ENCODE results near the gene STK33.
A peak's percentile ranks its signal among the peaks of the same experiment; 100 is the strongest.

The STK33 gene

DNA sequence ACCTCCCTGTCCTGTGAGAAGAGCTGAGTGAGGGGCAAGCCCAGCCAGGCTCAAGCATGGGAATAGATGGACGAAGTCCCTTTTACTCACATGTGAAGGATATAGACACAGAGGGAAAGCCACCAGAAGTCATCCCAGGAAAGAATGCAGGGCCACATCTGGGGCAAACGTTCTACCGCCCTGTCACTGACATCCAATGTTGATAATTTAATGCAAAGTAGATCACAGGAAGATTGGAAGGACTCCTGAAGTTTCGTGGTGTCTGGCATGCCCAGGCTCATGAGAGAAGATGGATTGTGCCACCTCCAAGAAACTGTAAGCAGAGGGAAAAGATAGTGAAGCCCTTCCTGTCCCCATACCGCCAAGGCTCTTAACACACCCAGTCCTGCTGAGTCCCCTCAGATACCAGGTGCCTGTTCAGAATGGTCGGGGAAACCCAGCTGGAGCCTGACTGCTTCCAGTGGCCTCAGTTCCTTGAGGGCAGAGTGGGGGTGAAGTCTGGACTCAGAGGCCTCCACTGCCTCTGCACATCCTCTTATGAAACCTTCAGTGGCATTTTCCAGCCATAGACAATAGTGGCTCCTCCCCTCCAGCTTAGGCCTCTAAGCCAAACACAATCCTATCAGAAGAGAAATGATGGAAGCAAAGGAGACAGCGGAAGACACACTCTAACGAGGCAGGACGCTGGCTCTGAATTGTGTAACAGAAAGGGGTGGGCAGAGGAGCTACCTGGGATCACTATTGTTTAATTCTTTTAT, 7.5 kb upstream of the STK33 start:
- no peak for DNase-seq

DNA sequence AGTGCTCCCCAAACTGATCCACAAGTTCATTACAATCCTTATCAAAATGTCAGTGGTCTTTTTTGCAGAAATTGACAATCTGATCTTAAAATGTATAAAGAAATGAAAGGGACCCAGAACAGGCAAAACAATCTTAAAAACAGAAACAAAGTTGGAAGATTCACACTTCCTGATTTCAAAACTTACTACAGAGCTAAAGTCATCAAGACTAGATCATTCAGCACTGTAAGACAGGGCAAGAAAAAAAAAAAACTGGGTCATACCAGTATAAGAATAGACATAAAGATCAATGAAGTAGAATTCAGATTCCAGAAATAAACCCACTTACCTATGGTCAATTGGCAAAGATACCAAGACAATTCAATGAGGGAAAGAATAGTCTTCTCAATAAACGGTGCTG, 4.5 kb upstream of the STK33 start:
- DNase-seq: no peak

DNA sequence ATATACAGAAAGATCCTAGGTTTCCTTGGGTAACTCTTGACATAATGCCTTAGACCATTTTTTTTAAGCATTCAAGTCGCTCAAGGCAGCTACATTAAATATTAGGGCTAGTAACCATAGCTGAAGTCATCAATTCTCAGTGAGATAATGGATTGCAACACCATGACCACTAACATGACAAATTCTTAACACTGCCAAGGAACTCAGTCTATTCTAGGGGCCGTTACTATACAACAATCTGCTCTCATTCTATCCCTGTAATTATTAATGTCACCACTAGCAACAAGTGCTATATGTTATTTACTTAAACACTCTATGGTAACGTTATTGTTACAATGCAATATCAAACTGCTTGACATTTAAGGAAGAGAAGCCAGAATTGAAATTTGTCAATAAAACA, 3.2 kb upstream of the STK33 start:
- no peak for DNase-seq

DNA sequence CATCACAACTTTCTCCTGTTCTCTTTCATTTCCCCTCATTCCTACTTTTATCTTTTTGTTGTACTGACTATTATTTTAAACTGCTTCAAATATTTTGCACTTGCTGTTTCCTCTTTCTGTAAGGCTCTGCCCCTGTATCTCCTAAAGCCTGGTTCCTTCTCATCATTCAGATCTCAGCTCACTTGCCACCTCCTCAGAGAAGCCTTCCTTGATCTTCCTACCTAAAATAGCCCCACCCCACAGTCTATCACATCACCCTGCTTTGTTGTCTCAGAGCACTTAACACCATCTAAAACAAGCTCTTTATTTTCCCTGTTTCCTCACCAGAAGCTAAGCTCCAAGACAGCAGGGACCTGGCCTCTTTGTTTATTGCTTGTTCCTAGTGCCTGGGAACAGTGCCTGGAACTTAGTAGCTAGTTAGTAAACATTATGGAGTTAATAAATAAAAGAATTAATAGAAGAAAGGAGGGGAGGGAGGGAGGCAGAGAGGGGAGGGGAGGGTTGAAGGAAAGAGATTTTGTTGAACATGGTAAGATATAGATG, 2.5 kb upstream of the STK33 start:
- DNase-seq: no peak

DNA sequence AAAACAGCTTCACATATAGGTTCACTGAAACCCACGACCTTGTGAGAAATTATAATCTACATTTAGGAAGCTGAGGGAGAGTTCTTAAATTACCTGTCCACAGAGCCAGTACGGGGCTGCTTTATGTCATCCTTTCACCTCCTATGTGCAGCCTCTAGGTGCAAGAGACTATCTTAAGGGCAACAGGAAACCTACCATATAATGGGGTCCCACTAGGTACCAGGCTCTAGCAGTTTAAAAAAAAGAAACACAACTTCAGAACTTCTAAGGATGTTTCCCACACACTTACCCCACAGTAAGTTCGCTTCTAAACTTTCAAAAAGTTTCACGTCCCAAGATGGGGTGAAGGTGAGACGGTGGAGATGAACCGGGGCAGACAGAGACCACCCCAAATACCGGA, 573 bp downstream of the STK33 start:
- no peak for DNase-seq

DNA sequence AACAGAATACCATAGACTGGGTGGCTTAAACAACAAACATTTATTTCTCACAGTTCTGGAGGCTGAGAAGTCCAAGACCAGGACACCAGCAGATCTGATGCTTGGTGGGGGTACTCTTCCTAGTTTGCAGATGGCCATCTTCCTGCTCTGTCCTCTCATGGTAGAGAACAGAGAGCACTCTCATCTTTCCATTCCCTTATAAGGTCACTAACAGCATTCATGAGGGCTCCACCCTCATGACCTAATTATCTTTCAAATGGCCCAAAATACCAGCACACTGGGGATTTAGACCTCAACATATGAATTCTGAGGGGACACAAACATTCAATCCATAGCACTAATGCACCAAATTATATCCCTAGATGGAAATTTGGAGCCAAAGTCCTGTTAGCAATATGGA, 6.1 kb downstream of the STK33 start:
- no peak for DNase-seq

DNA sequence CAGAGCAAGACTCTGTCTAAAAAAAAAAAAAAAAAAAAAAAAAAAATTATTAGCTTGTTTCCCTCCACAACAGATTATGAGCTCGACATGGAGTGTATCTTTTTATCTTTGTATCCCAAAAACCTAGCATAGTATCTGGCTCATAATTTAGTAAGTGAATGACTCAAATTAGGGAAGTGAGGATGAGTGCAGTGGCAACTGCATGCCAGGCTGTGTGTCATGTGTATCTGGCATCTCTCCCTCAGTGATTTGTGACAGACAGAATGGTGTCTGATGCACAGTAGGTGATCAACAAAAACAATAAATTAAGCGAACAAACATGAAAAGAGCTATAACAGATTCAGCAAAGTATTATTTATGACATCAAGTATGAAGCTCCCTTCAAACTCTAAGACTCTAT, 7.2 kb downstream of the STK33 start:
- DNase-seq: no peak

DNA sequence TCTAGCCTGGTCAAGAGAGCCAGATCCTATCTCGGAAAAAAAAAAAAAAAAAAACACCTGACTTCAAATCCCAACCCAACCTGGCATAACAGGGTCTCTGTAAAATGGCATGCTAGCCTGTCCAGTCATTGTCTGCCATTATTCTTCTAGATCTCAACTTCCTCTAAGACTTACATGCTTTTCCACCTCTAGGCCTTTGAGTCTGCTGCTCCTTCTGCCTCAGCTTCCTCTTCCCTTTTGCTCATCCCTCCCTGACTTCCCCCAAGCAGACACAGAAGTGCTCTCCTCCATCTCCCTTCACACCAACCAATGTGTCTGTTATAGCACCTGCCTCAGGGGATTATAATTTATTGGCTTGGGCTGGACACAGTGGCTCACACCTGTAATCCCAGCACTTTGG, 7.8 kb downstream of the STK33 start:
- no peak for DNase-seq

DNA sequence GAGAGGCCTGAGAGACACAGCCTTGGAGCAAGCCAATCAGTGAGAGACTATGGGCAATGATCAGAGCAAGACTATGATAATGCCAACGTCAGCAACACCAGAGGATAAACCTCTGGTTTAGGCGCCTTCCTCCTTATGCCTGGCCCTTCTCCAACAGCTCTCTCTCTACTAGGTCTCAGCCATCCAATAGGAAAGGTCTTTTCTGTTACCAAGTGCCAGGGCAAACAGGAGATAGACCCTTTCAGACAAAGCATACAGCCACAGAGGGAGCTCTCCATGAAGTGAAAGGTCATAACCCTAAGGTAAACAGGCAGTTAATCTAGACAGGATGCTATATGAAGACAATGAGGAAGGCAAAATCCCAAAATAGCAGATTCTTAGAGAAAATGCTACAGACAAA, 9.5 kb downstream of the STK33 start:
- no peak for DNase-seq

DNA sequence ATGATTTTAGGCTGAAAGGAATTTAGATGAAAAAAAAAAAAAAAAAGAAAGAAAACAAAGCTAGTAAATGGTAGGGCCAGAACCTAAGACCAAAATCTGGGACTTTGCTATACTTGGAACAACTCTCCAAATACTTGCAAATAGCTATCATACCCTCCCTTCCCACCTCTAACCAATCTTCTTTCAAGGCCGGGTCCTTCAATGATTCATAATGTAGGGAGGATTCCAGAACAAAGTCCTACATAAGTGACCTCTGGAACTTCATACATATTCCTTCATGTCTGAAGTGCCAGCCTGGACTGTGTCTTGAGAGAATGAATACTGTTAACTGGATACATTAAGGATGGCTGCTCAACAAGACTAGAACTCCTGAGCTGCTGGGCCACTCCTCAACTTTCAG, 9.9 kb downstream of the STK33 start:
- no peak for DNase-seq

DNA sequence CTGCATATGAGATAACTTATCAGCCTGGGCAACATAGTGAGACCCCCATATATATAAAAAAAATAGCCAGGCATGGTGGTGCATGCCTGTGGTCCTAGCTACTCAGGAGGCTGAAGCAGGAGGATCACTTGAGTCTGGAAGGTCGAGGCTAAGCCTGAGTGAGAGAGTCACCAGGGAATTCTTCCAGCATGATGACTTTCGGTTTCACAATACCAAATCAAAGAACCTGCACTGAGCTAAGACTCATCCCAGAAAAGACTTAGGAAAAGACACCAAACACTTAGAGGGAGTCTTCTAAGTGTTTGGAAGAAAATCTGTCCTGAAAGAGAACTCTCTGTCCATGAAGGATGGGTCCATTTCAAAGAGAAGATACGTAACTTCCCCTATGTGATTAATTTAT, 12.7 kb downstream of the STK33 start:
- DNase-seq: no peak

DNA sequence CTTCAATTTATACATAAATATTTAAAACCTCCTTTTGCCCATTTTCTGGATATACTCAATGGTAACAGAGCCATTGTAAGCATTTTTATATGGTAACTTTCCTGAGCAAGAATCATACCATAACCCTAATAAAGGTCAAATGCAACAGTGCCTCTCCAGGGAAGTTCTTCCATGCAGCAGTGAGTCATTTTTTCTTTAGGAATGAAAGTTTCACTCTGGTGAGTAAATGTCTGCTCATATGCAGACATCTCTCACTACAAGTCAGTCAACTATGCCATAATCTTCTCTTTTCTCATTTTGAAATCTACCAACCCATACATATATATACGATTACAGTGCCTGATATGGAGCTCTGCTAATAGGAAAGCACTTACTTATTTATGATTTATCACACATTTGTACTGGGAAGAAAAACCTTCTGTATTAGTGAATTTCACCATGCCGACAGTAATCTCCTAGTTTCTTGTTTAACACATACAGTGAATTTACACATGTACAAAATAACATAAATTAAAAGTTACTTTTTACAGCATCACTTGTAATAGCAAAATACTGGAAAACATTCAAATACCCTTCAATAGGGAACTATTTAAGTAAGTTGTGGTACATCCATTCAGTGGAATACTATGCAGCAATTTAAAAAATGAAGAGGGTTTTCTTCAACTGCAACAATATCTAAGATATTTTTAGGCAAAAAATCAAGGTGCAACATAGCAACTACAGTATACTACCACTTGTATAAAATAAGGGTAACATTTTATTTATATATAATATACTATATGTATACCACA, 16.0 kb downstream of the STK33 start:
- no peak for DNase-seq

DNA sequence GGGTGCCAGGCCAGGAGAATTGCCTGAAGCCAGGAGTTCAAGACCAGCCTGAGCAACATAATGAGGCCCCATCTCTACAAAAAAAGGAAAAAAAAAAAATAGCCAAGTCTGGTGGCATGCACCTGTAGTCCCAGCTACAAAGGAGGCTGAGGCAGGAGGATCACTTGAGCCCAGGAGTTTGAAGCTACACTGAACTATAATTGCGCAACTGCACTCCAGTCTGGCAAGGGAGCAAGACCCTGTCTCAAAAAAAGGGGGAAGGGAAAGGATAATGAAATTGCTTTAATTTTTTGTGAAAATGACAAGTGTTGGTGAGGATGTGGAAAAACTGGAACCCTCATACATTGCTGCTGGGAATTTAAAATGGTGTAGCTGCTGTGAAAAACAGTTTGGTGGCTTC, 19.2 kb downstream of the STK33 start:
- no peak for DNase-seq

DNA sequence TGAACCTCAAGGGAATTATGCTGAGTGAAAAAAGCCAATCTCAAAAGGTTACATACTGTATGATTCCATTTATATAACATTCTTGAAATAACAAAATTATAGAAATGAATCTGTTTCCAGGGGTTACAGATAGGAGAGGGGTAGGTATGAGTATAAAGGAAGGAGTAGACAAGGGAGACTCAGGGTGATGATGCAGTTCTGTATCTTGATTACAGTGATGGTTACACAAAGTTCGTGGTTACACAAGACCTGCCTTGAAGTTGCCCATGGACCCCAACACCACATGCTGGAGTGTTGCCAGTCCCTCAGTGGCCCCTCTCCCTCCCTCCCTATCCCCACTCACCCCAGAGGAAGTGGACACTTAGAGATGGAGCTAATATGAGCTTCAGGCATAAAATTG, 20.3 kb downstream of the STK33 start:
- DNase-seq: no peak

DNA sequence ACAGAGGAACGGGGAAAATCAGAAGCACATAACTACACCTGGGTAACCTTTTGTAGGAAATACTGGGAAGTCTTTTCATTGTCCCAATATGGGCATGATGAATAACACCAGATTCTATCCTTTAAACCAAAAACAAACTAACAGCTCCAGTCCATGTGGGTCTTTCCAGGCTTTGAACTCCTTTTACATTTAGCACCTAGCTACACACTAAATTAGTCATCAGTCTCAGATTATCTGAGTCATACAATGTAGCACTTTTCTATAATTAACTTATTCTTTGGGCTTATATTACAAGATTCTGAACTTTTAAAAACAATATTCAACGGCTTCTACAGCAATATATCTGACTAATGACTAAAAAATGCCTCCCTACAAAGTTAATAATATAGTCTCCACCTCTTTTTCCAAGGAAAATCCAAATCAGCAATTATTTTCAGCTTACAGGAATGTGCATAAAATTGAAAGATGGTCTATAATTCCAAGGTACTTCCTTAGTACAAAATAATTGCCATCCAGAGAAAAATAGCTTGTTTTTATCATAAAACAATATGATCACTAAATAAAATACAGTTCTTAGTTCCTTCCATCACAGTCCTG, 26.3 kb downstream of the STK33 start:
- no peak for DNase-seq

DNA sequence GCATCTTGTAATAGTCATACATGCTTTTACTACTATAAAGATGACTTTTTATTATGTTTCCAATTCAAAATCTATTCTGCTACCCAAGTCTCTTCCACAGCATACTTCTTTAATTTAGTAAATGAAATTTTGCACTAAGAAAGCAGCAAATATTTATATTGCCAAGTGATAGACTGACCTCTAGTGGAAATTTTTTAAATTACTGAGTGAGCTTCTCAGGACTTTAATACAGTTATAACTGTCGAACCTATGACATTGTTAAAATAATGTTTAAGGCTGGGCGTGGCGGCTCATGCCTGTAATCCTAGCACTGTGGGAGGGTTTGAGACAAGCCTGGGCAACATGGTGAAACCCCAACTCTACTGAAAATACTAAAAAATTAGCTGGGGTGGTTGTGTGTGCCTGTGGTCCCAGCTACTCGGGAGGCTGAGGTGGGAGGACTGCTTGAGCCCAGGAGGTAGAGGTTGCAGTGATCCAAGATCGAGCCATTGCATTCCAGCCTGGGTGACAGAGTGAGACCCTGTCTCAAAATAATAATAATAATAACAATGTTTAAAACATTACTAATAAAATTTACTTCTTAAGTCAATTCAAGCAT, 27.3 kb downstream of the STK33 start:
- peak; percentile 14 for DNase-seq

DNA sequence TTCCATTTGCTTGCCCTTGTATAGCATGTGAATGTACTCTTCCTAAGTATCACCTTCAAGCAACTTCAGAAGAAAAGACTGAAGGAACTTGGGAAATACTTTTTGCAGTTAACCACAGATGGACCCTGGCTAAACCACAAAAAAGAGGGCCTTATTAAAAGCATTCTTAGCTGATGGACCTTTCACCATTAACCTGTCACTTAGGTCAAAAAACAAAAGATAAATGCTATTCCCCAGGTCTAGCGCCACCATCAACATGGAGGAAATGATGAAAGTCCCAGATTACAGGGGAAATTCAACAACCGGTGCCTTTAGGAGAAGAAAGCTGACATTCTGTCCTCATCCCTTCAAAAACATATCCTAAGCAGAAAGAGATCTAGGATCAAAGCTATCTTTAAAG, 29.5 kb downstream of the STK33 start:
- no peak for DNase-seq

DNA sequence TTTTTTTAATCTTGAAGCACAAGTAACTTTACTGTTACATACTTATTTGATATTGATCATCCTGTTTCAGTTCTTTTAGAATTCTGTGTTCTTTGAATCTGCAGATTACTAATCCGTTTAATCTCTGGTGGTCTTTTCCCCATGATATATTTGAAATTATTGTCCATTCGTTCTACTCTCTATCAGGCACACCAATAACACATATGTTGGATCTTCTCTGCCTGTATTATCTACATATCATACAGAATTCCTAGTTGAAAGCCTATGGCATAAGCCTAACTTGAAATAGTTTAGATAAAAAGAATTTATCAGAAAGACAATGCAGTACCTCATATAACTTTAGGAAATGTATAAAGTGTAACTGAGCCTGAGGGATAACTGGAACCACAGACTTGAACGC, 32.6 kb downstream of the STK33 start:
- no peak for DNase-seq

DNA sequence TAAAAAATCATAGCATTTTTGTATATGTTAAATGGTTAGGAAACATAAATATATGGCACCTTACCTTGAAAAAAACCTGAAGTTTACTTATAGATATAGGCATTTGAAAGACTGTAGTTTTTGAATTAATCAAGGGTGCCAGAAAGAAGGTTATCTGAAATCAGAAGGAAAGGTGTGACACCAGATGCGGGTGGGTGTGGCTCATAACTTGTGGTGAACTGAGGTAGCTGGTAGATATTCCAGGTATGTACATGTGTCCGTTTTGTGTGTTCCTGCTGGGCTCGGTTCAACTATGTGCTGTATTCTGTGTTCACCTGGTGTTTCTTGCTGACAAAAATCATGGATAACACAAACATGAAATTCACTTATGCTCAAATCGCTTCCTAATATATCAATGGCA, 35.6 kb downstream of the STK33 start:
- DNase-seq: no peak

DNA sequence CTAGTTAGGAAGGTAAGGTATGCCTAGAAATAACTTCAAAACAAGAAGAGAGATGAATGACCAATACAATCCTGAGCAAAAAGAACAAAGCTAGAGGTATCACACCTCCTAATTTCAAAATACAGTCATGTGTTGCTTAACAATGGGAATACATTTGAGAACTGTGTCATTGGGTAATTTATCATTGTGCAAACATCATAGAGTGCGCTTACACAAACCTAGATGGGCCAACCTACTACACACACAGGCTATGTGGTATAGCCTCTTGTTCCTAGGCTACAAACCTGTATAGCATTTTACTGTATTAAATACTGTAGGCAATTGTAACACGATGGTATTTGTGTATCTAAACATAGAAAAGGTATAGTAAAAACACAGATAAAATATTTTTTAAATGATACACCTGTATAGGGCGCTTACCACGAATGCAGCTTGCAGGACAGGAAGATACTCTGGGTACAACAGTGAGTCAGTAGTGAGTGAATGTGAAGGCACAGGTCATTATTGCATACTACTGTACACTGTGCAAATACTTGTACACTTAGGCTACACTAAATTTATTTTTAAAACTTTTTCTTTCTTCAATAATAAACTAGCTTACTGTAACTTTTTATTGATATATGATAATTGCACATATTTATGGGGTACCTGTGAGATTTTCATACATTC, 48.2 kb downstream of the STK33 start:
- DNase-seq: no peak

DNA sequence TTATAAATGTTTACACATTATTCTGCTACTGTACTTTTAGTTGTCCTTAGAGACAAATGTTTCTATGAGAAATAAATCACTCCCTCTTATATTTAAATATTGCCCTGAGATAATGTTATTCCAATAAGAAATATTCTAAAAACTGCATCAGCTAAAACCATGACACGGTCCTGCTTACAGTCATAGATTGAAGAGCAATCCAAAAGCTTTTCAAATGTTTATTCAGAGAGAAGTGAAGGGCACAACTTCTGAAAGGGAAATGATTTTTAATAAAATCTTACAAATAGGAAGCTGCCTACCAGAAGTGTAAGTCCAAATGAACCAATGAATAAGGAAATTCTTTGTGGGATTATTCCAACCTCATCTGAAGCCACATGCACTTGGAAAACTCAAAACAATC, 49.2 kb downstream of the STK33 start:
- DNase-seq: no peak

DNA sequence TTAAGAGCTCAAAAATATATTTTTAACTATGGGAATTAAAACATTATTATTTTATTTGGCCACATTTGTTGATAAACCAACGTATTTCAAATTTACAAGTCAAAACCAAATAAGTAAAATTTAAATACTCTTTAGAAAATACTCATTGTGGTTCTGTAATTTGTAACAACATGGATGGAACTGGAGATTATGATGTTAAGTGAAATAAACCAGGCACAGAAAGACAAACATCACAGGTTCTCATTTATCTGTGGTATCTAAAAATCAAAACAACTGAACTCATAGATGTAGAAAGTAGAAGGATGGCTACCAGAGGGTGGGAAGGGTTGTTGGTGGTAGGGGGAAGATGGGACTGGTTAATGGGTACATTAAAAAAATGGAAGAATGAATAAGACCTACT, 50.8 kb downstream of the STK33 start:
- no peak for DNase-seq

DNA sequence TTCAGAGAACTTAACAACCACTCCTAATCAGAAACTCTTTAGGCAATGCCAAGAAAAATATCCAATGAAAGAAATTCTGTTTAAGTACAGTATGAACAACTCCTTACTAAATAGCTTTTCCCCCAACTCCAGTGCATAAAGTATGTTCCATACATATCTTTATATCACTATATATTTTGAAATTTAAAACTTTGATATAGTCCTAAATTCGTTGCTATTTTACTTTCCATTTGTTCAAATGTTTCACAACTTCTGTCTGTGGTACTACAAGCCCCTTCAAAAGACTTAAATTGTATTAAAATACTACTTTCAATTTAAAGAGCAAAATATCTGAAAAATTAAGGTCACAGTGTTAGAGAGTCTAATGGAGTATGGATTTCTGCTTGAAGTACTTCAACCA, 52.6 kb downstream of the STK33 start:
- DNase-seq: no peak

Measured in NCI-H1048 (cell line).